GM23338 (cell line): ENCODE results near the gene KLK15. TPM values are rescaled to one million over a fixed set of nuclear protein-coding genes. Genes with fewer than 3 reads are reported as not detected.

Experiments used
- ATAC-seq: fragments of 200-7000 bp; cut with Tn5 transposase; 3 replicates; pipeline ENCODE4 v1.9.1; 2020
- DNase-seq: peaks from one replicate; pipeline ENCODE4 v3.0.0-alpha.2; 2015; ENCODE audit warnings: low spot score
- H2AFZ ChIP-seq: fragments of 200-600 bp; sonication (generic); 2 replicates; pipeline ENCODE4 v1.8.0; 2016; ENCODE audit warnings: antibody characterized with exemption, mild to moderate bottlenecking, moderate library complexity
- H3F3A ChIP-seq: fragments of 200-600 bp; sonication (generic); replicated peaks from 2 replicates; pipeline ENCODE4 v1.8.0; 2017; ENCODE audit warnings: antibody characterized with exemption, mixed run types, low read depth
- H3K27ac ChIP-seq: fragments of 200-600 bp; sonication (generic); 2 replicates; pipeline ENCODE4 v1.6.1; 2016; ENCODE audit warnings: low read depth
- H3K27me3 ChIP-seq: fragments of 200-600 bp; sonication (generic); 2 replicates; pipeline ENCODE4 v1.8.0; 2016; ENCODE audit warnings: mild to moderate bottlenecking, mixed run types, moderate library complexity; ENCODE audit not compliant: insufficient read depth
- H3K36me3 ChIP-seq: fragments of 200-600 bp; sonication (generic); 2 replicates; pipeline ENCODE4 v1.8.0; 2016; ENCODE audit warnings: mild to moderate bottlenecking; ENCODE audit not compliant: insufficient read depth
- H3K4me1 ChIP-seq: fragments of 200-600 bp; sonication (generic); 2 replicates; pipeline ENCODE4 v1.8.0; 2016; ENCODE audit warnings: mild to moderate bottlenecking, moderate library complexity; ENCODE audit not compliant: insufficient read depth
- H3K4me2 ChIP-seq: fragments of 200-600 bp; sonication (generic); 2 replicates; pipeline ENCODE4 v1.7.1; 2017; ENCODE audit warnings: mixed run types
- H3K4me3 ChIP-seq: fragments of 200-600 bp; sonication (generic); 2 replicates; pipeline ENCODE4 v1.6.1; 2016; ENCODE audit warnings: mixed run types
- H3K79me2 ChIP-seq: fragments of 200-600 bp; sonication (generic); replicated peaks from 2 replicates; pipeline ENCODE4 v1.8.0; 2017; ENCODE audit warnings: mild to moderate bottlenecking; ENCODE audit not compliant: insufficient read depth
- H3K9me2 ChIP-seq: fragments of 200-600 bp; sonication (generic); 2 replicates; pipeline ENCODE4 v1.8.0; 2017; ENCODE audit not compliant: insufficient read depth
- H4K20me1 ChIP-seq: fragments of 200-600 bp; sonication (generic); replicated peaks from 2 replicates; pipeline ENCODE4 v1.8.0; 2017; ENCODE audit warnings: mild to moderate bottlenecking; ENCODE audit not compliant: insufficient read depth
- H3K27ac Mint-ChIP-seq: 2 replicates; pipeline ENCODE4 v1.8.0; 2020; ENCODE audit warnings: inconsistent platforms, mild to moderate bottlenecking, moderate library complexity, mixed read lengths
- H3K27me3 Mint-ChIP-seq: 3 replicates; pipeline ENCODE4 v1.8.0; 2022; ENCODE audit warnings: low read depth, mild to moderate bottlenecking, moderate library complexity, mixed read lengths, inconsistent platforms; ENCODE audit not compliant: insufficient read depth, poor library complexity
- H3K36me3 Mint-ChIP-seq: 3 replicates; pipeline ENCODE4 v1.8.0; 2021; ENCODE audit warnings: low read depth, mild to moderate bottlenecking, inconsistent platforms, moderate library complexity, mixed read lengths
- H3K4me1 Mint-ChIP-seq: 3 replicates; pipeline ENCODE4 v1.8.0; 2020; ENCODE audit warnings: mild to moderate bottlenecking, inconsistent platforms, mixed read lengths
- H3K4me3 Mint-ChIP-seq: 3 replicates; pipeline ENCODE4 v1.8.0; 2021; ENCODE audit warnings: moderate library complexity, mild to moderate bottlenecking, inconsistent platforms, mixed read lengths
- H3K9me3 Mint-ChIP-seq: 3 replicates; pipeline ENCODE4 v1.8.0; 2020; ENCODE audit warnings: moderate library complexity, mild to moderate bottlenecking, inconsistent platforms, mixed read lengths
- CREB1 ChIP-seq: fragments of 250-450 bp; sonication (Bioruptor Pico); IDR thresholded peaks from 2 replicates; pipeline ENCODE4 v1.5.0; 2020; ENCODE audit warnings: low read depth, mild to moderate bottlenecking, moderate library complexity
- CTCF ChIP-seq, 2 experiments: fragments of 200-600 bp in 1 of 2; sonication (generic) in 1 of 2; conservative IDR thresholded peaks; 2 replicates each; pipeline versions ENCODE4 v1.5.1 to v1.6.1; 2016 to 2017; ENCODE audit warnings: antibody characterized with exemption in 2 of 2, low read depth in 2 of 2, mild to moderate bottlenecking in 2 of 2, moderate library complexity in 1 of 2
- EZH2 ChIP-seq: fragments of 200-600 bp; sonication (generic); IDR thresholded peaks from one replicate; pipeline ENCODE4 v1.8.0; 2017; ENCODE audit warnings: antibody characterized with exemption, mild to moderate bottlenecking, low read depth; ENCODE audit not compliant: unreplicated experiment
- EZH2phosphoT487 ChIP-seq: fragments of 200-600 bp; sonication (generic); IDR thresholded peaks from one replicate; pipeline ENCODE4 v1.8.1; 2018; ENCODE audit warnings: antibody characterized with exemption; ENCODE audit not compliant: unreplicated experiment
- JUNB ChIP-seq: IDR thresholded peaks from one replicate; pipeline ENCODE4 v1.6.1; 2016; ENCODE audit warnings: antibody characterized with exemption; ENCODE audit not compliant: unreplicated experiment
- NANOG ChIP-seq: IDR thresholded peaks from 2 replicates; pipeline ENCODE4 v1.6.1; 2016; ENCODE audit warnings: antibody characterized with exemption, borderline replicate concordance
- POLR2AphosphoS5 ChIP-seq: IDR thresholded peaks from 2 replicates; pipeline ENCODE4 v1.6.1; 2016; ENCODE audit warnings: antibody characterized with exemption, low read depth
- REST ChIP-seq: IDR thresholded peaks from one replicate; pipeline ENCODE4 v1.6.1; 2018; ENCODE audit warnings: antibody characterized with exemption; ENCODE audit not compliant: unreplicated experiment
- STAT1 ChIP-seq: IDR thresholded peaks from one replicate; pipeline ENCODE4 v1.6.1; 2016; ENCODE audit warnings: antibody characterized with exemption; ENCODE audit not compliant: unreplicated experiment
- ZNF114 ChIP-seq: fragments of 250-450 bp; sonication (Bioruptor Pico); IDR thresholded peaks from 2 replicates; pipeline ENCODE4 v1.5.0; 2020; ENCODE audit warnings: mild to moderate bottlenecking, moderate library complexity
- ZNF331 ChIP-seq: fragments of 250-450 bp; sonication (Bioruptor Pico); IDR thresholded peaks from 2 replicates; pipeline ENCODE4 v1.5.0; 2020; ENCODE audit warnings: low read depth, mild to moderate bottlenecking, moderate library complexity
- polyA plus RNA-seq: library from polyadenylated mRNA; unstranded; fragments of >200 nt; fragmentation: Nextera tagmentation; extraction: Ambion mirVana; gene quantifications from 2 replicates; pipeline ENCODE4 v1.2.1, GENCODE V29; 2016
- total RNA-seq: library from RNA; depleted of rRNA; stranded (reverse); fragments of >200 nt; shearing (Covaris generic); gene quantifications from 2 replicates; pipeline ENCODE4 v1.2.3, GENCODE V29; 2014

Gene KLK15
- total and polyA plus RNA-seq, 2 experiments from 2014 or later: not detected

DNA sequence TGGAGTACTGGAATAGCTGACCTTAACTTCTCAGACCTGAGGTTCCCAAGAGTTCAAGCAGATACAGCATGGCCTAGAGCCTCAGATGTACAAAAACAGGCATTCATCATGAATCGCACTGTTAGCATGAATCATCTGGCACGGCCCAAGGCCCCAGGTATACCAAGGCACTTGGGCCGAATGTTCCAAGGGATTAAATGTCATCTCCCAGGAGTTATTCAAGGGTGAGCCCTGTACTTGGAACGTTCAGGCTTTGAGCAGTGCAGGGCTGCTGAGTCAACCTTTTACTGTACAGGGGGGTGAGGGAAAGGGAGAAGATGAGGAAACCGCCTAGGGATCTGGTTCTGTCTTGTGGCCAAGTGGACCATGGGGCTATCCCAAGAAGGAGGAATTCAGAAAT lies 27.6 kb upstream of the KLK15 start (continued):
- TF ChIP-seq ZNF331 (CRISPR knock-in tag) (no peak), NANOG (no peak), REST (no peak), EZH2 (no peak), JUNB (no peak), ZNF114 (CRISPR knock-in tag) (no peak), STAT1 (no peak), POLR2AphosphoS5 (no peak), CREB1 (CRISPR knock-in tag) (no peak)

GRCh38 chr19:50859849-50860248 lies 26.5 kb upstream of the KLK15 start:
- H3K4me1 Mint-ChIP-seq: no peaks in the 10 kb centered on the region; the same call in 2 of the 3 replicates
- H3K4me2 ChIP-seq: no peak overlapping the region
- no peak overlapping the region for H3K27ac ChIP-seq
- no peaks in the 10 kb centered on the region for H3K36me3 ChIP-seq
- H3K4me3 ChIP-seq: no peak overlapping the region
- ATAC-seq (no peak), DNase-seq (no peak)
- no peak overlapping the region for H2AFZ ChIP-seq
- TF ChIP-seq POLR2AphosphoS5: no peak
- no peak for TF ChIP-seq CTCF (conservative IDR thresholded peaks at IDR 0.05; ENCODE audit: low read depth in 2 of 2)
- no peak for TF ChIP-seq EZH2
- TF ChIP-seq EZH2phosphoT487: no peak
- TF ChIP-seq NANOG: no peak
- TF ChIP-seq CREB1 (CRISPR knock-in tag): no peak
- H3K27me3 ChIP-seq: no peaks in the 10 kb centered on the region
- peaks cover 32% of the 10 kb centered on the region for H3K36me3 Mint-ChIP-seq
- H3K27ac Mint-ChIP-seq: no peak overlapping the region
- no peaks in the 10 kb centered on the region for H3F3A ChIP-seq
- H4K20me1 ChIP-seq: no peaks in the 10 kb centered on the region
- peaks cover 12% of the 10 kb centered on the region for H3K4me1 ChIP-seq
- H3K9me3 Mint-ChIP-seq: peaks cover 89% of the 10 kb centered on the region
- no peaks in the 10 kb centered on the region for H3K79me2 ChIP-seq
- no peaks in the 10 kb centered on the region for H3K9me2 ChIP-seq
- H3K27me3 Mint-ChIP-seq: peaks cover 13% of the 10 kb centered on the region
- no peak overlapping the region; the same call in 2 of the 3 replicates for H3K4me3 Mint-ChIP-seq
